ENCODE measurements around the gene HCRTR2.

DNA sequence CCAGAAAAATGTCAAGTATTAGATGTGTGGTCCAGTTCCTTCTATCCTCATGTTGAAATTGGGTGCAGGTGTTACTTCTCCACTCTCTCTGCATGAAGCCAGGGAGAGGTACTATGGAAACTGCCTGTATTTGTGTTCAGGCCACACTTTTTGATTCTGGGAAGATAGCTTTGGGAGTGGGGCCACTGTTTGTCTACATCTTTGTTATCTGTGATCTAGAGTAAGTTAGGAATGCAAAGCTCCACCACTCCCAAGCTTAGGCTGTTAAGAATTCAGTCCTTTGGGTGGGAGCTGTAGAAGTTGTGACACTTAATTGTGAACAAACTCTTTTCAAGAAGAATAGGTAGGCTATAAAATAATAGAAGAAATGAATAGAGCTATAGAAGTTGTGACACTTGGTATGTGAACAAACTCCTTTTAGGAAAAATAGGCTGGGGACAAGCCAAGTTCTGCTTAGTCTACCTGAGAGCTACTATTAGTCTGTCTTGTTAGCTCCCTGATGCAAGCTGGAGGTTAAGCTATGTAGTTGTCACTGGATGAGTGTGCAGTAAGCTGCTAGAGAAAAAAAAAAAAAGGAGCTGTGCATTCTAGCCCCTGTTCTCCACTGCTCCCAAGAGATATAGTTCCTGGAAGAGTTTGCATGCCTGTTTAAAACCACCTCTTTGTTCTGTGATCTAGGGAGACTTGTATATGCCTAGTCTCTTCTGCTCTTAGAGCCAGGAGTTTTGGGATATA, 145.8 kb downstream of the HCRTR2 start:
- no peak for TF ChIP-seq POLR2AphosphoS5 (IDR thresholded peaks at IDR 0.05; ENCODE audit: borderline replicate concordance, low read depth, low read length)
- TF ChIP-seq EZH2 (IDR thresholded peaks at IDR 0.05), result no peak
